HFFc6 (cell line): ENCODE data around the gene TOX2. TPM values are rescaled to one million over a fixed set of nuclear protein-coding genes. Genes with fewer than 3 reads are reported as not detected.

Experiments used
- DNase-seq: peaks from one replicate; pipeline ENCODE4 v3.0.0-alpha.2; 2018
- H3K27ac Mint-ChIP-seq: 2 replicates; pipeline ENCODE4 v1.8.0; 2020; ENCODE audit warnings: mild to moderate bottlenecking, mixed read lengths
- H3K27me3 Mint-ChIP-seq: 2 replicates; pipeline ENCODE4 v1.8.0; 2021; ENCODE audit warnings: mild to moderate bottlenecking, moderate library complexity, mixed read lengths; ENCODE audit not compliant: insufficient read depth
- H3K36me3 Mint-ChIP-seq: 2 replicates; pipeline ENCODE4 v1.8.0; 2021; ENCODE audit warnings: low read depth, mixed read lengths
- H3K4me1 Mint-ChIP-seq: 2 replicates; pipeline ENCODE4 v1.8.0; 2020; ENCODE audit warnings: low read depth, mixed read lengths
- H3K4me3 Mint-ChIP-seq: 2 replicates; pipeline ENCODE4 v1.8.0; 2020; ENCODE audit warnings: mild to moderate bottlenecking, moderate library complexity, mixed read lengths
- H3K9me3 Mint-ChIP-seq: 2 replicates; pipeline ENCODE4 v1.8.0; 2020; ENCODE audit warnings: mild to moderate bottlenecking, mixed read lengths
- CTCF ChIP-seq: fragments of 200-600 bp; sonication (generic); IDR thresholded peaks from 2 replicates; pipeline ENCODE4 v1.5.0; 2021; ENCODE audit warnings: antibody characterized with exemption, mild to moderate bottlenecking
- total RNA-seq, 6 experiments: library from RNA; stranded (reverse); fragmentation: NEBNext Ultra II Directional; extraction: Animal tissue kit (Norgen Biotek cat#: 25700); gene quantifications; 2 replicates in 1 of 6; 3 replicates in 5 of 6; pipeline ENCODE4 v1.2.3, GENCODE V29; 2021

TOX2 gene
- total RNA-seq, 6 experiments from 2014 or later = 46.1 to 68.2 (median 60.2) TPM

DNA sequence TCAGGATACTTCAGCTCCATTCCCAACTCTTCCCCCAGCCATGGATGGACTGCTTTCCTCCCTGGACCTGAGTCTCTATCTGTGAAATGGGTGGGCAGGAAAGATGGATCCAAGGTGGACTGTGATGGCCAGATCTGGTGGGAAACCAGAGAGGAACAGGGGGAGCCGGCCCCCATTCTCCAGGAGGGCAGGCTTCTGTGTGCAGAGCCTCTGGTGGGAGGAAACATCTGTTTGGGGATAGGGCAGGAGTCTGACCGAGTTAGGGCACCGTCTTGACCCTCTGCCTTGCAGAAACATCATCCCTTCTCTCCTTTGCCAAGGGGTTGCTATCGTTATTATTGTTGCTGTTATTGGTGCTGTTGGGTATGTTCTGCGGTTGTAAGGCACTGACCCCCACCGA, 91.5 kb downstream of the TOX2 start:
- Mint-ChIP-seq H3K4me3 (no peak overlapping the region), H3K36me3 (no peaks in the 10 kb centered on the region), H3K27ac (no peak overlapping the region), H3K9me3 (no peaks in the 10 kb centered on the region), H3K27me3 (no peaks in the 10 kb centered on the region; the same call in 1 of the 2 replicates), H3K4me1 (peaks cover 10% of the 10 kb centered on the region; the same call in 1 of the 2 replicates)
- no peak for DNase-seq
- no peak for TF ChIP-seq CTCF

DNA sequence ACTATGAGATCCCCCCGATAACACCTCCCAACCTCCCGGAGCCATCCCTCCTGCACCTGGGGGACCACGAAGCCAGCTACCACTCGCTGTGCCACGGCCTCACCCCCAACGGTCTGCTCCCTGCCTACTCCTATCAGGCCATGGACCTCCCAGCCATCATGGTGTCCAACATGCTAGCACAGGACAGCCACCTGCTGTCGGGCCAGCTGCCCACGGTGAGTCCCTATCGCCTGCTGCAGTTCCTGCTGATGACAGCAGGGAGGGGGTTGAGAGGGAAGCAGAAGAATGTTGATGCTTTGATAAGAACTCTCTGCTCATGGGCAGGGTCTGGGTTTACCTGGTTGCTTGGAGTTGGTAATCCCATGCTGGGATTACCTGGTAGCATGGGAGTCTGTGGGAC, 91.9 kb downstream of the TOX2 start:
- TF ChIP-seq CTCF = no peak
- H3K4me3 Mint-ChIP-seq = no peak overlapping the region
- DNase-seq = no peak
- no peaks in the 10 kb centered on the region; the same call in 1 of the 2 replicates for H3K27me3 Mint-ChIP-seq
- H3K4me1 Mint-ChIP-seq = peaks cover 10% of the 10 kb centered on the region; the same call in 1 of the 2 replicates
- H3K36me3 Mint-ChIP-seq = no peaks in the 10 kb centered on the region
- H3K9me3 Mint-ChIP-seq = no peaks in the 10 kb centered on the region
- H3K27ac Mint-ChIP-seq = no peak overlapping the region

- H3K27ac Mint-ChIP-seq = no peak overlapping the region
- peaks cover 7% of the 10 kb centered on the region for H3K36me3 Mint-ChIP-seq
- H3K27me3 Mint-ChIP-seq = no peaks in the 10 kb centered on the region
- peaks cover 2% of the 10 kb centered on the region; the same call in 1 of the 2 replicates for H3K4me1 Mint-ChIP-seq
- no peaks in the 10 kb centered on the region for H3K9me3 Mint-ChIP-seq
- no peak for TF ChIP-seq CTCF
- no peak overlapping the region for H3K4me3 Mint-ChIP-seq
- DNase-seq = no peak
Observed at GRCh38 chr20:44008806-44009678, 94.4 kb downstream of the TOX2 start.

- Mint-ChIP-seq H3K36me3 (peaks cover 7% of the 10 kb centered on the region), H3K4me1 (no peaks in the 10 kb centered on the region), H3K27ac (no peak overlapping the region), H3K4me3 (no peak overlapping the region), H3K27me3 (no peaks in the 10 kb centered on the region), H3K9me3 (no peaks in the 10 kb centered on the region)
- TF ChIP-seq CTCF = no peak
- no peak for DNase-seq
Observed at GRCh38 chr20:44009679-44009992, 95.0 kb downstream of the TOX2 start.

- no peak for TF ChIP-seq CTCF
- Mint-ChIP-seq H3K4me1 (0 out of 2 replicates have a peak, but pooled peaks cover 1% of the 10 kb centered on the region), H3K9me3 (no peaks in the 10 kb centered on the region), H3K36me3 (peaks cover 7% of the 10 kb centered on the region), H3K4me3 (no peak overlapping the region), H3K27me3 (no peaks in the 10 kb centered on the region), H3K27ac (no peak overlapping the region)
- DNase-seq = no peak
Observed at GRCh38 chr20:44010162-44010704, 95.6 kb downstream of the TOX2 start.
